ENCODE results near the gene SSH2.
A peak's percentile ranks its signal among the peaks of the same experiment; 100 is the strongest.

SSH2 gene

DNA sequence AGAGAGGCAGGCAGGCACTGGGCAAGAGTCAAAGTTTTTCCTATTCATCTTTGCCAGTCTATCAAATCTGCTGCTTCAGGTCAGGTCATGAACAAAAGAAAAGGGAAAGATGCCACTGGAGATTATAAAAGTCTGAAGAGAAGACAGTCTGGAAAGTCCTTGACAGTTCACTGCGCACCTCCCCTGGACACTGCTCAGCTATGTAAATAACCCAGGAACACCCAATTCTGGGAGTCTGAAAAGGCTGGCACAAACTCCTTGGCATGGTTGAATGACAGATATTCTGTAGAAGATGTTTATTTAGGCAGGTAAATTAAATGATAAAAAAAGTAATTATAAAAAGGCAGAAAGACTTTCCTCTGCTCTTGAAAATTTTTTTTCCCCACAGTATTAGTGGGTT, 302.1 kb downstream of the SSH2 start:
- DNase-seq (ENCODE audit: low read depth in 2 of 2, low spot score in 1 of 2): no peak

DNA sequence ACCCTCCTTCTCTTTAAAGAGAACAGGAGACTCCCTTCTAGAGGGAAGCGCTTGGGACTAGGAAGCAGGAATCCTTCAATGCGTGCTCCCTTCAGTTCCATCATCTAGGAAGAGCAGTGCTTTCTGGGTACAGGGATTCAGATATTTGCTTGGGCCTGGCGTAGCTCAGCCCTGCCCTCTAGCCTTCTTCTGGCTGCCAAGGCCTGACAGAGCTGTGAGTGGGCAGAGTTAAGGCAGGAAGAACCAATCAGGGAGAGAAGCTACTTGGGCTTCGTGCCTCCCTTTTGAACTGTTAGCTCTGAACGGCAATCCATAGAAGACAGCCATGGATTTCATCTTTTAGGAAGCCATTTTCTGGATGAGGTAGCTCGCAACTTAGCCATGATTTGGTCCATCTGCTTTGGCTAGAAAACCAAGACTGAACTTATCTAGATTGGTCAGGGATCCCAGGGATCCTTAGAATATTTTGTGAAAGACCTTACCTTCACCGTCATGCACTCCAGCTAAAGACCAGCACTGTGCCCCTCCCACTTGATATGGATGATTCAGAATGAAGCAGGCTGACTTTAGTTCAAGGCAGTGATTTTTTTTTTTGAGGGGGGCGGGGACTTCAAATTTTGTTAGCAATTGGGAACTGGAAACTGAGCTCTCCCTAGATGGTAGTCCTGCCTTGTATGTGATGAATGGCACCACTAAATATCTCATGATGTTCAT, 304.8 kb downstream of the SSH2 start:
- no peak for DNase-seq (ENCODE audit: low read depth in 2 of 2, low spot score in 1 of 2)

DNA sequence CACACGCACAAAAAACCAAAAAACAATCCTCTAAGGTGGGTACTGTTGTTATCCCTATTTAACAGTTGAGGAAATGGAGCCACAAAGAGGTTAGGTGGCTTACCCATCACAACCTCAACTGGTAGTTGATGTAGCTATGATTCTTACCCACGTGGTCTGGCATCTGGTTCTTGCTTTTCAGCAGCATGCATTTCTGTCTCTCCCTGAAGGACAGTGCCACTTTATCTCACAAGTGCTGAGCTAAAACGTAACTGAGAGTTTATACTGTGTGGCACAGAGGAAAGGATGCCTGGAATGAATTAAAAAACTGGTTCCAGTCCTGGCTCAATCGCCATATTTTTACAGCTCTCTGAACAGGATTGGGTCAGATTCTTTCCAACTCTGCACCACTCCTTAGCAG, 305.4 kb downstream of the SSH2 start:
- DNase-seq (ENCODE audit: low read depth in 2 of 2, low spot score in 1 of 2): no peak

GRCh38 chr17:29623283-29623647, 306.8 kb downstream of the SSH2 start:
- no peak for DNase-seq (ENCODE audit: low read depth in 2 of 2, low spot score in 1 of 2)

GRCh38 chr17:29622337-29623282, 307.4 kb downstream of the SSH2 start, which contains the start of gene CORO6:
TSS of gene CORO6 (minus strand) at chr17:29622912. CDS start at chr17:29621421, 1,491 bp downstream.
- DNase-seq (ENCODE audit: low read depth in 2 of 2, low spot score in 1 of 2): no peak

DNA sequence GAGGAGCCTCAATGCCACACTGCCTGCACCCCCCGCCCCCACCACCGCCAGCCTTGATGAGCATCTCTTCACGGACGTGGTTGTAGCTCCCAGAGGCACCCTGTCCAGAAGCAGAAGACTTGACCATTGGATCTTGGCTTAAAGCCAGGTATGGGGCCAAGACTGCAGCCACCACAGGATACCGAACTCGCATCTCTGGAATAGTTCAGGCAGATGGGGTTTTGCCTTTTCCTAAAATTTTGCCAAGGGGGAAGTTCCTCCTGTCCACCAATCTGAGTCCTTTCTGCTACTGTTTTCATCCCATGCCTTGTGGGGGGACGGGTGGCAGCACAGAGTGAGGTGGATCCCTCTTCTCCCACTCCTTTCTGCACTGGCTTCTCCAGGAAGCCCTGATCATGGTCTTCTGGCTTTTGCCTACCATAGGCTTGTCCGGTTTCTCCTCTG, 308.3 kb downstream of the SSH2 start:
- DNase-seq (ENCODE audit: low read depth in 2 of 2, low spot score in 1 of 2): no peak

DNA sequence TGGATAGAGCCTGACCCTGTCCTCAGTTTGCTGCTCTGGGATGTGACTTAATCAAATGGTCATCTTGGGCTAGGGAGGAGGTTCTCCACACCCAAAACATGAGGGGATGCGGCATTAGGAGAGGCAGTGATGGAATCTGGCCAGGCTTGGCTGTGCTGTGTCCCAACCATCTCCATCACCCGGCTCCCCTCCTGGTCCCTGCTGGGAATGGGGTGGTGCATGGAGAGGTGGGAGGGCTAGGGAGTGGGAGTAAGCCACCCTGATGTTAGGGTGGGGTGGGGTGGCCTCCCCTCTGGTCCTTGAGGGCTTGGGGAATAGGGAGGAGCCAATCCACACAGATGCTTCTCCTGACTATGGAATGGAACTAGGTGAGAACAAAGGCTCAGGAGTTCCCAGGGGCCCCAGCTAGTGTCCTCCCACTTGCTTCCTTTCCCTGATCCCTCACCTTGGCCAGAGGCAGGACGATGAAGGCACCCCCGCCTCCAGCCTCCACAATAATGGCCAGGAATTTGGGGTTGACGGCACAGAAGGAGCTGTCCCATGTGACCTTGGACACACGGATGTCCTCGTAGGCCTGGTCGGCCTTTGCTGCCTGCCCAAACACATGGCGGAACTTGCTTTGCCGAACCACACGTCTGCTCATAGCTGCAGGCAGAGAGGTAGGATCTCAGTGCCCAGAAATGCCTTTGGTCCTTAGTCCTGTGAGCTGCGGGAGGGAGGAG, 309.1 kb downstream of the SSH2 start:
- no peak for DNase-seq (ENCODE audit: low read depth in 2 of 2, low spot score in 1 of 2)

DNA sequence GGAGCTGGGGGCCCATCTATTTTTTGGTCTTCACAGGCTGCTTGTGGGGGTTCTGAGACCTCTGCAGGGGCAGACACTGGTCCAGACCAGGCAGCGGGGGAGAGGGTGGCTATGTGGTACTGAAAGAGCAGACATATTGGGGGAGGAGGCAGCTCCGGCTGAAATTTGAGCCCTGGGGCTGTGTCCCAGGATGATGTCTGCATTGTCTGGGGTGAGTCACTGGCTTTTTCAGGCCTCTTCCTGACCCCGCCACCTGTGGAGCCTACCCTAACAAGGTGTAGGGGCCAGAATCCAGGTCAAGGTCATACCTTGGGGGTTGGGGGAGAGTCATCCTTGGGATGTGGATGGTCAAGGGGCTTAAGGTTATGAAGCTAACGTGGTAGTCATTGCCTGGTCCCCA, 309.8 kb downstream of the SSH2 start:
- no peak for DNase-seq (ENCODE audit: low read depth in 2 of 2, low spot score in 1 of 2)

DNA sequence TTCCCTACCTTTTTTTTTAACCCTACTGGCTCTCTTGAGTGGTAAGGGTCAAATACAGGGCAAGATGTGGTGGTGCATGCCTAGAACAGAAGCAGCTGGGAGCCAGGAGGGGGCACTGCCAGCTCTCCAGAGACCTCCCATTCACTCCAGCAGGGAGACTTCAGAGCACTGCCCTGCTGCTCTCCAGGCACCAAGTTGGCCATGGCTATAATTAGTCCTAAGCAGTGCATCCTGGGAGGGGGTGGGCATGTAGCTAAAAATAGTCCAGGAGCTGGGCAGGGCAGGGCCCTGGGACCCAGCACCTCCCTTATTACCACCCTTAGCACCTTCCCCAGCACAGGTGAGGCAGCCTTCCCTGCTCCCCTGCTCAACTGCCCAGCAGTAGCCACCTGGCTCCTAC, 310.8 kb downstream of the SSH2 start:
- DNase-seq (ENCODE audit: low read depth in 2 of 2, low spot score in 1 of 2): no peak

- no peak for DNase-seq (ENCODE audit: low read depth in 2 of 2, low spot score in 1 of 2)
Measured at GRCh38 chr17:29618272-29619065, 311.6 kb downstream of the SSH2 start.

- peak; percentile 70 to 80 for DNase-seq (ENCODE audit: low read depth in 2 of 2, low spot score in 1 of 2)
Measured at GRCh38 chr17:29617481-29618271, 312.4 kb downstream of the SSH2 start.

- peak; percentile 74 to 75 for DNase-seq (ENCODE audit: low read depth in 2 of 2, low spot score in 1 of 2)
Measured at GRCh38 chr17:29617125-29617480, 312.9 kb downstream of the SSH2 start.

GRCh38 chr17:29616300-29617048, 313.6 kb downstream of the SSH2 start:
- no peak for DNase-seq (ENCODE audit: low read depth in 2 of 2, low spot score in 1 of 2)

GRCh38 chr17:29615492-29616299, 314.3 kb downstream of the SSH2 start:
- DNase-seq (ENCODE audit: low read depth in 2 of 2, low spot score in 1 of 2): peak; percentile 62 to 66

GRCh38 chr17:29615048-29615385, 315.0 kb downstream of the SSH2 start:
- DNase-seq (ENCODE audit: low read depth in 2 of 2, low spot score in 1 of 2): peak; percentile 38 to 54

DNA sequence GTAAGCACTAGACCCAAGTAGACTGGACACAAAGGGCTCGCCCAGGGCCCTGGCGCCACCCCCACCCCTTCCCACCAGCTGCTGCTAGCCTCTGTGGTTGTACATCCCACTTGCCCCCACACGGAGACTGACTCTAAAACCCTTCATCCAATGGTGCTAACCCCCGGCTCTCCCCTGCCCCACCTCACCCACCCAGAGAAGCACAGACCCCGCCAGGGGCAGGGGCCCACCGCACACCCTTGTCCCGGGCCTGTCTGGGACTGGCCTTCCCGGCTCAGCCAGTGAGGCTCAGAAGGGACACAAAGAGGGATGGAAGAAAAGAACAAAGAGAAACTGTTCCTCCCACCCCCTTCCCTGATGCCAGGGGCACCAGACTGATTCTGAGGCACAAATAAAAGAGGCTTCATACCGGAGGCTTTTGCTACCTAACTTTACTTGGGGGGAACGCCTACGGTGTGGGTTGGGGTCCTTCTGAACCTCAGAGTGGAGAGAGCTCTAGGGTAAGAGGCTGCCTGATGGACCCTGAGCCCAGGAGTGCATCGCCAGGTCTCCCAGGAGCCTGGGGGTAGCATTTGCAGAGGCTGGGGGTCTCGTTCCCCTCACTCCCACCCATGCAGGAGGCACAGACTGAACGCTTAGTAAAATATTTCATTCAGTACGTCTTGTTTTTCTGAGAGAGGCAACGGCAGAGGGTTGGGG, 315.5 kb downstream of the SSH2 start:
- DNase-seq (ENCODE audit: low read depth in 2 of 2, low spot score in 1 of 2): no peak

DNA sequence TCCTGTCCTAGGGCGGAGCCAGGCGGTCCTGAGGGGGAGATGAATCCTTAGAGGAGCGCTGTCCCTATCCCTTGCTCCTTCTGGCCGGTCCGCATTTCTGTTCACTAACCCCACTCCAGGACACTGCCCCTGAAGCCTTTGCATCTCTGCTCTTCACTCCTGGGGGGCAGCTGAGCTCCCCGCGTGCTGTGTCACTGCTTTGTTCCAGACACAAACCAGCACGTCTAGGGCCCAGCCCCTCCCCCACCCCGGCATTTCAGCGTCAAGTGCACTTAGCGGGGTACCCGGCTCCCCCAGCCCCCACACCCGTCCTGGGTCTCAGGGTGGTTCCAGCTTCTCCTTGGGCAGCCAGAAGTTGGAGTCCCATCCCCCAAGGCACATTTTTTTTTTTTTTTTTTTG, 316.2 kb downstream of the SSH2 start:
- DNase-seq (ENCODE audit: low read depth in 2 of 2, low spot score in 1 of 2): no peak

GRCh38 chr17:29613352-29613837, 316.6 kb downstream of the SSH2 start:
- peak; percentile 77 to 84 for DNase-seq (ENCODE audit: low read depth in 2 of 2, low spot score in 1 of 2)

All from stimulated activated CD8-positive, alpha-beta memory T cell treated with anti-CD3 and anti-CD28 coated beads, Interleukin-4, amount 100 ng/mL, for 4 hours (primary cell).